Fibroblast of lung (primary cell): ENCODE measurements around the gene PALMD. TPM values are rescaled to one million over a fixed set of nuclear protein-coding genes. Genes with fewer than 3 reads are reported as not detected.

Experiments
- DNase-seq, 2 donors: peaks; one replicate each; pipeline versions ENCODE4 v3.0.0 to v3.0.0-alpha.2; 2010; ENCODE audit warnings: low read depth in 2 of 2
- H2AFZ ChIP-seq: 2 replicates; pipeline ENCODE4 v1.5.1; 2012; ENCODE audit warnings: low read length, control low read depth, inconsistent platforms
- H3K27ac ChIP-seq: 2 replicates; pipeline ENCODE4 v1.5.1; 2011; ENCODE audit warnings: low read length, control low read depth; ENCODE audit not compliant: insufficient read depth
- H3K27me3 ChIP-seq: 2 replicates; pipeline ENCODE4 v1.5.1; 2011; ENCODE audit warnings: mild to moderate bottlenecking, low read length; ENCODE audit not compliant: control insufficient read depth, insufficient read depth
- H3K36me3 ChIP-seq: 2 replicates; pipeline ENCODE4 v1.5.1; 2011; ENCODE audit warnings: low read length; ENCODE audit not compliant: control insufficient read depth, insufficient read depth
- H3K4me1 ChIP-seq: 2 replicates; pipeline ENCODE4 v1.5.1; 2011; ENCODE audit warnings: low read length; ENCODE audit not compliant: control insufficient read depth, insufficient read depth; ENCODE audit errors: extremely low read depth
- H3K4me2 ChIP-seq: 2 replicates; pipeline ENCODE4 v1.5.1; 2011; ENCODE audit warnings: low read length, control low read depth; ENCODE audit not compliant: insufficient read depth; ENCODE audit errors: extremely low read depth
- H3K4me3 ChIP-seq, 4 experiments: fragments of 200-600 bp in 1 of 4; sonication (generic) in 1 of 4; replicated peaks in 1 of 4; 2 replicates each; pipeline ENCODE4 v1.5.1; 2011 to 2016; ENCODE audit warnings: low read length in 4 of 4, low read depth in 3 of 4, mild to moderate bottlenecking in 3 of 4, control low read depth in 2 of 4, inconsistent platforms in 1 of 4, mixed read lengths in 1 of 4; ENCODE audit not compliant: insufficient read depth in 1 of 4; ENCODE audit errors: control extremely low read depth in 1 of 4
- H3K79me2 ChIP-seq: 2 replicates; pipeline ENCODE4 v1.5.1; 2012; ENCODE audit warnings: mild to moderate bottlenecking, low read length, inconsistent platforms; ENCODE audit not compliant: control insufficient read depth, insufficient read depth
- H3K9ac ChIP-seq: 2 replicates; pipeline ENCODE4 v1.5.1; 2011; ENCODE audit warnings: mild to moderate bottlenecking, low read length, control low read depth; ENCODE audit not compliant: insufficient read depth
- H3K9me3 ChIP-seq: 2 replicates; pipeline ENCODE4 v1.5.1; 2012; ENCODE audit warnings: low read depth, low read length; ENCODE audit not compliant: control insufficient read depth, insufficient read depth
- H4K20me1 ChIP-seq: 2 replicates; pipeline ENCODE4 v1.5.1; 2011; ENCODE audit warnings: low read length; ENCODE audit not compliant: control insufficient read depth, insufficient read depth; ENCODE audit errors: extremely low read depth
- CTCF ChIP-seq, 2 donors: IDR thresholded peaks in 1 of 2; conservative IDR thresholded peaks in 1 of 2; 1 replicate in 1 of 2; 2 replicates in 1 of 2; pipeline ENCODE4 v1.5.1; 2011 to 2012; ENCODE audit warnings: low read length in 2 of 2, control low read depth in 1 of 2, inconsistent platforms in 1 of 2, low read depth in 1 of 2, mild to moderate bottlenecking in 1 of 2
- EZH2 ChIP-seq: IDR thresholded peaks from 2 replicates; pipeline ENCODE4 v1.5.1; 2012; ENCODE audit warnings: low read length, control low read depth, mild to moderate bottlenecking; ENCODE audit errors: missing control alignments
- polyA plus RNA-seq, 2 donors: library from polyadenylated mRNA; depleted of rRNA in 1 of 2; stranded (reverse) in 1 of 2; unstranded in 1 of 2; fragments of >200 nt; gene quantifications; 2 replicates each; pipeline ENCODE4 v1.2.1, GENCODE V29; 2011 to 2012; ENCODE audit warnings: missing spikeins in 1 of 2
- total RNA-seq: library from RNA; depleted of rRNA; stranded (reverse); fragments of >200 nt; gene quantifications from 2 replicates; pipeline ENCODE4 v1.2.1, GENCODE V29; 2014

The PALMD gene
- total and polyA plus RNA-seq, 2 donors (not counting 1 experiment from before 2014, with no cell fraction given) = 1.5 to 31.0 TPM

GRCh38 chr1:99599678-99600175 lies 46.2 kb upstream of the PALMD start:
- peak; percentile 95 to 99 for DNase-seq
- no peak overlapping the region for H3K4me3 ChIP-seq
- no peak overlapping the region for H3K4me2 ChIP-seq
- no peaks in the 10 kb centered on the region for H3K79me2 ChIP-seq
- H3K27me3 ChIP-seq = no peaks in the 10 kb centered on the region
- H3K36me3 ChIP-seq = no peaks in the 10 kb centered on the region
- H3K9me3 ChIP-seq = no peaks in the 10 kb centered on the region
- no peaks in the 10 kb centered on the region for H4K20me1 ChIP-seq
- H3K9ac ChIP-seq = no peak overlapping the region
- TF ChIP-seq EZH2 = no peak
- TF ChIP-seq CTCF (conservative IDR thresholded peaks at IDR 0.05 in 1 of 2, IDR thresholded peaks at IDR 0.05 in 1 of 2; ENCODE audit: low read depth in 1 of 2, low read length in 2 of 2) = no peak
- peaks cover 8% of the 10 kb centered on the region for H3K4me1 ChIP-seq
- no peak overlapping the region for H2AFZ ChIP-seq
- peak overlapping the region; percentile 72 for H3K27ac ChIP-seq

GRCh38 chr1:99600782-99601181 lies 45.1 kb upstream of the PALMD start:
- H3K36me3 ChIP-seq = no peaks in the 10 kb centered on the region
- H3K9ac ChIP-seq = no peak overlapping the region
- DNase-seq = peak in 1 of 2 donors; percentile 50
- no peaks in the 10 kb centered on the region for H3K9me3 ChIP-seq
- H3K4me3 ChIP-seq = no peak overlapping the region
- H2AFZ ChIP-seq = no peak overlapping the region
- H3K27ac ChIP-seq = no peak overlapping the region
- no peaks in the 10 kb centered on the region for H4K20me1 ChIP-seq
- H3K4me2 ChIP-seq = no peak overlapping the region
- TF ChIP-seq EZH2 (no peak), CTCF (conservative IDR thresholded peaks at IDR 0.05 in 1 of 2, IDR thresholded peaks at IDR 0.05 in 1 of 2; ENCODE audit: low read depth in 1 of 2, low read length in 2 of 2) (no peak)
- H3K27me3 ChIP-seq = no peaks in the 10 kb centered on the region
- H3K79me2 ChIP-seq = no peaks in the 10 kb centered on the region
- H3K4me1 ChIP-seq = peaks cover 8% of the 10 kb centered on the region

GRCh38 chr1:99601208-99601607 lies 44.7 kb upstream of the PALMD start:
- no peaks in the 10 kb centered on the region for H3K79me2 ChIP-seq
- H3K4me3 ChIP-seq = no peak overlapping the region
- H3K4me1 ChIP-seq = peaks cover 9% of the 10 kb centered on the region
- DNase-seq = no peak
- no peaks in the 10 kb centered on the region for H4K20me1 ChIP-seq
- H3K36me3 ChIP-seq = no peaks in the 10 kb centered on the region
- H2AFZ ChIP-seq = no peak overlapping the region
- no peak overlapping the region for H3K27ac ChIP-seq
- no peaks in the 10 kb centered on the region for H3K27me3 ChIP-seq
- H3K9ac ChIP-seq = no peak overlapping the region
- TF ChIP-seq EZH2 (no peak), CTCF (conservative IDR thresholded peaks at IDR 0.05 in 1 of 2, IDR thresholded peaks at IDR 0.05 in 1 of 2; ENCODE audit: low read depth in 1 of 2, low read length in 2 of 2) (no peak)
- H3K9me3 ChIP-seq = no peaks in the 10 kb centered on the region
- H3K4me2 ChIP-seq = no peak overlapping the region
